Measurements from ENCODE around the gene PEA15.
A peak's percentile ranks its signal among the peaks of the same experiment; 100 is the strongest.

PEA15 gene

GRCh38 chr1:160245434-160245833 is 40.2 kb downstream of the PEA15 start:
- no peak for DNase-seq (ENCODE audit: low read depth)
- H3K4me3 ChIP-seq (ENCODE audit: low read length): no peak overlapping the region
- TF ChIP-seq CTCF (conservative IDR thresholded peaks at IDR 0.05; ENCODE audit: low read depth, low read length): no peak

GRCh38 chr1:160247053-160247452 is 41.9 kb downstream of the PEA15 start:
- no peak overlapping the region for H3K4me3 ChIP-seq (ENCODE audit: low read length)
- no peak for TF ChIP-seq CTCF (conservative IDR thresholded peaks at IDR 0.05; ENCODE audit: low read depth, low read length)
- DNase-seq (ENCODE audit: low read depth): no peak

GRCh38 chr1:160251011-160251410 is 45.8 kb downstream of the PEA15 start:
- DNase-seq (ENCODE audit: low read depth): no peak
- TF ChIP-seq CTCF (conservative IDR thresholded peaks at IDR 0.05; ENCODE audit: low read depth, low read length): no peak

GRCh38 chr1:160251687-160252526 is 46.7 kb downstream of the PEA15 start:
- peak; percentile 76 for TF ChIP-seq CTCF (conservative IDR thresholded peaks at IDR 0.05; ENCODE audit: low read depth, low read length)
- H3K4me3 ChIP-seq (ENCODE audit: low read length): no peak overlapping the region
- no peak for DNase-seq (ENCODE audit: low read depth)

More at GRCh38 chr1:160251011-160251410, 45.8 kb downstream of the PEA15 start:
- no peak overlapping the region for H3K4me3 ChIP-seq (ENCODE audit: low read length)

- TF ChIP-seq CTCF (conservative IDR thresholded peaks at IDR 0.05; ENCODE audit: low read depth, low read length): no peak
- no peak for DNase-seq (ENCODE audit: low read depth)
- H3K4me3 ChIP-seq (ENCODE audit: low read length): no peak overlapping the region
These were observed 50.7 kb downstream of the PEA15 start for GRCh38 chr1:160255781-160256300.

GRCh38 chr1:160256396-160257046 is 51.3 kb downstream of the PEA15 start:
- TF ChIP-seq CTCF (conservative IDR thresholded peaks at IDR 0.05; ENCODE audit: low read depth, low read length): no peak
- no peak overlapping the region for H3K4me3 ChIP-seq (ENCODE audit: low read length)
- DNase-seq (ENCODE audit: low read depth): no peak

All from retinal pigment epithelial cell (primary cell).